Common myeloid progenitor, CD34-positive (primary cell): ENCODE measurements around the gene METTL2B.
"Not testable (repeated sequence)": the region's sequence is repeated elsewhere in the genome, so short reads cannot be mapped to it uniquely, and the experiment has no call there.

Experiments
- CTCF ChIA-PET: fragments of 350-600 bp; sonication (Branson Sonifier 250); formaldehyde crosslinking; loops from one replicate; lab custom pipeline; 2021; ENCODE audit warnings: antibody characterized with exemption; lab: Charles Lee
- POLR2A ChIA-PET: fragments of 350-600 bp; sonication (Branson Sonifier 250); formaldehyde crosslinking; loops from one replicate; lab custom pipeline; 2021; ENCODE audit warnings: antibody characterized with exemption; lab: Charles Lee
- DNase-seq, 3 donors: peaks; one replicate each; pipeline versions ENCODE4 v3.0.0 to v3.0.0-alpha.2; 2013
- H3K27ac ChIP-seq, 2 experiments: 1 replicate in 1 of 2; 2 replicates in 1 of 2; pipeline ENCODE4 v1.7.0; 2013; ENCODE audit warnings: inconsistent platforms in 2 of 2, low read length in 2 of 2, mild to moderate bottlenecking in 2 of 2, low read depth in 1 of 2, moderate library complexity in 1 of 2; ENCODE audit not compliant: severe bottlenecking in 2 of 2, insufficient read depth in 1 of 2, poor library complexity in 1 of 2
- H3K27me3 ChIP-seq, 5 experiments: replicated peaks in 2 of 5; 1 replicate in 3 of 5; 2 replicates in 2 of 5; pipeline versions ENCODE4 v1.6.1 to v1.7.0; 2013; ENCODE audit warnings: low read length in 4 of 5, mild to moderate bottlenecking in 2 of 5, moderate library complexity in 2 of 5, inconsistent platforms in 1 of 5; ENCODE audit not compliant: insufficient read depth in 5 of 5, control insufficient read depth in 4 of 5
- H3K36me3 ChIP-seq, 4 experiments: 1 replicate in 2 of 4; 2 replicates in 2 of 4; pipeline versions ENCODE4 v1.6.1 to v1.7.0; 2013; ENCODE audit warnings: low read length in 3 of 4, control low read depth in 1 of 4, mild to moderate bottlenecking in 1 of 4; ENCODE audit not compliant: control insufficient read depth in 4 of 4, insufficient read depth in 4 of 4
- H3K4me1 ChIP-seq, 4 experiments: 1 replicate in 3 of 4; 2 replicates in 1 of 4; pipeline versions ENCODE4 v1.6.1 to v1.7.1; 2013; ENCODE audit warnings: low read length in 3 of 4, mild to moderate bottlenecking in 3 of 4, control low read depth in 1 of 4, inconsistent platforms in 1 of 4, moderate library complexity in 1 of 4; ENCODE audit not compliant: control insufficient read depth in 4 of 4, insufficient read depth in 4 of 4; ENCODE audit errors: control extremely low read depth in 1 of 4
- H3K4me3 ChIP-seq, 7 experiments: 1 replicate in 4 of 7; 2 replicates in 3 of 7; pipeline versions ENCODE4 v1.5.1 to v1.7.0; 2013; ENCODE audit warnings: mild to moderate bottlenecking in 7 of 7, low read length in 6 of 7, moderate library complexity in 6 of 7, inconsistent platforms in 2 of 7, low read depth in 2 of 7, control low read depth in 1 of 7; ENCODE audit not compliant: insufficient read depth in 4 of 7, control insufficient read depth in 1 of 7; ENCODE audit errors: extremely low read depth in 1 of 7
- H3K9me3 ChIP-seq, 5 experiments: 1 replicate in 4 of 5; 2 replicates in 1 of 5; pipeline versions ENCODE4 v1.6.1 to v1.7.1; 2013; ENCODE audit warnings: low read length in 4 of 5, mild to moderate bottlenecking in 2 of 5, inconsistent platforms in 1 of 5, low read depth in 1 of 5, moderate library complexity in 1 of 5; ENCODE audit not compliant: control insufficient read depth in 4 of 5, insufficient read depth in 2 of 5; ENCODE audit errors: control extremely low read depth in 1 of 5
- WGBS: methylation state at CpG from one replicate; pipeline ENCODE4 v1.1.5; 2013; ENCODE audit not compliant: insufficient coverage; 5-methylcytosine and 5-hydroxymethylcytosine counted together

The METTL2B gene

DNA sequence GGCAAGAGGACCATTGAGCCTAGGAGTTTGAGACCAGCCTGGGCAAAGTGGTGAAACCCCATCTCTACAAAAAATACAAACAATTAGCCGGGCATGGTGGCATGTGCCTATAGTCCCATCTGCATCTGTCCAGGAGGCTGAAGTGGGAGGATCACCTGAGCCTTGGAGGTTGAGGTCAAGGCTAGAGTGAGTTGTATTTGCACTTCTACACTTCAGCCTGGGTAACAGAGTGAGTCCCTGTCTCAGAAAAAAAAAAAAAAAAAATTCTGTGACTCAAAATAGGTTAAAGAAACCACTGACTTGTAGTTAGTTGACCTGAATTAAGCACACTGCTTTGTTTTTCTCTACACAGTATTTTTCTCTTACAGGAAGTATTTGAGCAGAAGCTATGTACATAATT is 74.4 kb downstream of the METTL2B start:
- no CpG with 5 or more reads among the region's 1 CpG for WGBS
- ChIA-PET POLR2A (interaction anchor here (0.7 kb wide), 1 partner anchor 913 kb away, joined by 3 read pairs; no protein-coding TSS in a partner anchor), CTCF (no interaction called here)
- H3K4me1 ChIP-seq, result no peaks in the 10 kb centered on the region
- no peaks in the 10 kb centered on the region for H3K27me3 ChIP-seq
- DNase-seq, result no peak
- peaks cover 5 to 23% (median 8%) of the 10 kb centered on the region in 4 experiments for H3K36me3 ChIP-seq
- H3K27ac ChIP-seq, result no peak overlapping the region
- H3K9me3 ChIP-seq, result no peaks in the 10 kb centered on the region
- no peak overlapping the region for H3K4me3 ChIP-seq

DNA sequence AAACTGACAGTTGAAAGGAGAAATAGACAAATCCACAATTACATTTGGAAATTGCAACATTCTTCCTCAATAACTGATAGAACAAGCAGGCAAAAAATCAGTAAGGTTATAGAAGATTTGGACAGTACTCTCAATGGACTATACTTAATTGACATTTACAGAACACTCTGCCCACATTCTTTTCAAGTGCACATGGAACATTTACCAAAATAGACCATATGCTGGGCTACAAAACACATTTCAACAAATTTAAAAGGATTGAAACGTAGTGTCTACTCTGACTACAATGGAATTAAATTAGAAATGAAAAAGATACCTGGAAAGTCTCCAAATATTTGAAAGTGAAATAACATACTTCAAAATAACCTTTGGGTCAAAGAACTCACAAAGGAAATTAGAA is 77.8 kb downstream of the METTL2B start:
- H3K36me3 ChIP-seq, CTCF ChIA-PET, H3K9me3 ChIP-seq, H3K4me1 ChIP-seq, H3K27me3 ChIP-seq, DNase-seq, H3K27ac ChIP-seq, POLR2A ChIA-PET, H3K4me3 ChIP-seq: not testable (repeated sequence)
- WGBS, result no CpG with 5 or more reads among the region's 1 CpG
